ENCODE results near the gene CELA1. TPM values are rescaled to one million over a fixed set of nuclear protein-coding genes. Genes with fewer than 3 reads are reported as not detected.

The CELA1 gene
- total and polyA plus RNA-seq, 10 of the 15 experiments (the other 5 are each of a cell fraction or from before 2014, with no cell fraction given), result not detected

DNA sequence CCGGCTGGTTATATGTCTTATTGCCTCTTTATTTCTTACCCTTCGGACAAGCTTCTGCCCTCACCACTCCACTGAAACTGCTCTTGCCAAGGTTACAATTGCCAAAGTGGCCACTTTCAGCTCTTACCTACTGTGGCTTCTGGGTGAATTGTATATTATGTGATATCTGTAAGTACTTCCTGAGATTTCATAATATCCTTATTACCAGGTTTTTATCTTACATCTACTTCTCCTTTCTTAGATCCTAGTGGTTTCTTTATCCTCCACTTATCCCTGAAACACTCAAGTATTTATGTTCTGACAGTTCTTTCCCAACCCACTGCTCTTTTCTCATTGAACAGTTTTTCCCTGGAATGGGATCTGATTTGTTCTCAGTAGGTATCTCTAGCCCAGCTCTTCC is 10.5 kb downstream of the CELA1 start (continued):
- TF ChIP-seq, protein P1, sequence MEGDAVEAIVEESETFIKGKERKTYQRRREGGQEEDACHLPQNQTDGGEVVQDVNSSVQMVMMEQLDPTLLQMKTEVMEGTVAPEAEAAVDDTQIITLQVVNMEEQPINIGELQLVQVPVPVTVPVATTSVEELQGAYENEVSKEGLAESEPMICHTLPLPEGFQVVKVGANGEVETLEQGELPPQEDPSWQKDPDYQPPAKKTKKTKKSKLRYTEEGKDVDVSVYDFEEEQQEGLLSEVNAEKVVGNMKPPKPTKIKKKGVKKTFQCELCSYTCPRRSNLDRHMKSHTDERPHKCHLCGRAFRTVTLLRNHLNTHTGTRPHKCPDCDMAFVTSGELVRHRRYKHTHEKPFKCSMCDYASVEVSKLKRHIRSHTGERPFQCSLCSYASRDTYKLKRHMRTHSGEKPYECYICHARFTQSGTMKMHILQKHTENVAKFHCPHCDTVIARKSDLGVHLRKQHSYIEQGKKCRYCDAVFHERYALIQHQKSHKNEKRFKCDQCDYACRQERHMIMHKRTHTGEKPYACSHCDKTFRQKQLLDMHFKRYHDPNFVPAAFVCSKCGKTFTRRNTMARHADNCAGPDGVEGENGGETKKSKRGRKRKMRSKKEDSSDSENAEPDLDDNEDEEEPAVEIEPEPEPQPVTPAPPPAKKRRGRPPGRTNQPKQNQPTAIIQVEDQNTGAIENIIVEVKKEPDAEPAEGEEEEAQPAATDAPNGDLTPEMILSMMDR (IDR thresholded peaks at IDR 0.05 in 2 of 3, conservative IDR thresholded peaks at IDR 0.05 in 1 of 3; ENCODE audit: control insufficient read depth in 2 of 3, extremely low read depth in 1 of 3, insufficient read depth in 1 of 3, low read depth in 3 of 3, low read length in 3 of 3), result no peak
- TF ChIP-seq, protein P2, sequence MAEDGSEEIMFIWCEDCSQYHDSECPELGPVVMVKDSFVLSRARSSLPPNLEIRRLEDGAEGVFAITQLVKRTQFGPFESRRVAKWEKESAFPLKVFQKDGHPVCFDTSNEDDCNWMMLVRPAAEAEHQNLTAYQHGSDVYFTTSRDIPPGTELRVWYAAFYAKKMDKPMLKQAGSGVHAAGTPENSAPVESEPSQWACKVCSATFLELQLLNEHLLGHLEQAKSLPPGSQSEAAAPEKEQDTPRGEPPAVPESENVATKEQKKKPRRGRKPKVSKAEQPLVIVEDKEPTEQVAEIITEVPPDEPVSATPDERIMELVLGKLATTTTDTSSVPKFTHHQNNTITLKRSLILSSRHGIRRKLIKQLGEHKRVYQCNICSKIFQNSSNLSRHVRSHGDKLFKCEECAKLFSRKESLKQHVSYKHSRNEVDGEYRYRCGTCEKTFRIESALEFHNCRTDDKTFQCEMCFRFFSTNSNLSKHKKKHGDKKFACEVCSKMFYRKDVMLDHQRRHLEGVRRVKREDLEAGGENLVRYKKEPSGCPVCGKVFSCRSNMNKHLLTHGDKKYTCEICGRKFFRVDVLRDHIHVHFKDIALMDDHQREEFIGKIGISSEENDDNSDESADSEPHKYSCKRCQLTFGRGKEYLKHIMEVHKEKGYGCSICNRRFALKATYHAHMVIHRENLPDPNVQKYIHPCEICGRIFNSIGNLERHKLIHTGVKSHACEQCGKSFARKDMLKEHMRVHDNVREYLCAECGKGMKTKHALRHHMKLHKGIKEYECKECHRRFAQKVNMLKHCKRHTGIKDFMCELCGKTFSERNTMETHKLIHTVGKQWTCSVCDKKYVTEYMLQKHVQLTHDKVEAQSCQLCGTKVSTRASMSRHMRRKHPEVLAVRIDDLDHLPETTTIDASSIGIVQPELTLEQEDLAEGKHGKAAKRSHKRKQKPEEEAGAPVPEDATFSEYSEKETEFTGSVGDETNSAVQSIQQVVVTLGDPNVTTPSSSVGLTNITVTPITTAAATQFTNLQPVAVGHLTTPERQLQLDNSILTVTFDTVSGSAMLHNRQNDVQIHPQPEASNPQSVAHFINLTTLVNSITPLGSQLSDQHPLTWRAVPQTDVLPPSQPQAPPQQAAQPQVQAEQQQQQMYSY (CRISPR knock-in tag; IDR thresholded peaks at IDR 0.05), result no peak
- TF ChIP-seq PAX5 (IDR thresholded peaks at IDR 0.05; ENCODE audit: borderline replicate concordance, low read depth, low read length) (no peak), CREM (IDR thresholded peaks at IDR 0.05; ENCODE audit: low read depth) (no peak), CEBPB (IDR thresholded peaks at IDR 0.05; ENCODE audit: borderline replicate concordance in 1 of 2, low read depth in 2 of 2, low read length in 2 of 2) (no peak)

DNA sequence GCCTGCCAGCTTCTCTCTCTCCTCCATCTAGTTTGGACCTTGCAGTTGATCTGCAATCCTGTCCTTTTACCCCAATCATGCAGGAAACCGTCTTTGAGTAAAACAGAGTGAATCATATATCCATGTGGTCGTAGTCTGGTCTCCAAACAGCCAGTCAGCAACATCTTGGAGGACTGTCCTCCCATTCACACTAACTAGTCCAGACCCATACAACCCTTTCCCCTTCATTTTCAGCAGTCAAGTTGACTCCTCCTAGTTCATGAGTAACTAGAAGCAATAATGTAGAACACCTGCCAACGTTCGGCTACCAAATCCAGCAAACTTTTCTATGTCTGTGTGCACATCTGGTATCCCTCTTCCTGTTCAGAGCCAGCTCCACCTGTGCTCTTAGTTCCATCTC is 11.7 kb downstream of the CELA1 start:
- no peak overlapping the region for H2AFZ ChIP-seq (ENCODE audit: control insufficient read depth, low read depth, low read length)
- no peaks in the 10 kb centered on the region for H3K27me3 ChIP-seq (replicated peaks in 1 of 2; ENCODE audit: control insufficient read depth in 2 of 2, insufficient read depth in 2 of 2, low read length in 1 of 2)
- H3K9ac ChIP-seq (ENCODE audit: control insufficient read depth, insufficient read depth, low read length), result no peak overlapping the region
- RAD21 ChIA-PET (ENCODE audit: unreplicated experiment), result interaction anchor here (1.1 kb wide), 1 partner anchor 14 kb away, joined by 3 read pairs; no protein-coding TSS in a partner anchor
- H3K36me3 ChIP-seq (ENCODE audit: control insufficient read depth in 2 of 2, insufficient read depth in 2 of 2, low read length in 1 of 2), result no peaks in the 10 kb centered on the region
- intact Hi-C loops (cut with micrococcal nuclease; ENCODE audit: unreplicated experiment) (no loop called here), in situ Hi-C loops (cut with MboI) (no loop called here)
- no peaks in the 10 kb centered on the region for H3K9me3 ChIP-seq (replicated peaks; ENCODE audit: control insufficient read depth, insufficient read depth, low read length)
- SMC1A ChIA-PET (ENCODE audit: uncharacterized antibody, unreplicated experiment), result no interaction called here
- TF ChIP-seq, protein P3, sequence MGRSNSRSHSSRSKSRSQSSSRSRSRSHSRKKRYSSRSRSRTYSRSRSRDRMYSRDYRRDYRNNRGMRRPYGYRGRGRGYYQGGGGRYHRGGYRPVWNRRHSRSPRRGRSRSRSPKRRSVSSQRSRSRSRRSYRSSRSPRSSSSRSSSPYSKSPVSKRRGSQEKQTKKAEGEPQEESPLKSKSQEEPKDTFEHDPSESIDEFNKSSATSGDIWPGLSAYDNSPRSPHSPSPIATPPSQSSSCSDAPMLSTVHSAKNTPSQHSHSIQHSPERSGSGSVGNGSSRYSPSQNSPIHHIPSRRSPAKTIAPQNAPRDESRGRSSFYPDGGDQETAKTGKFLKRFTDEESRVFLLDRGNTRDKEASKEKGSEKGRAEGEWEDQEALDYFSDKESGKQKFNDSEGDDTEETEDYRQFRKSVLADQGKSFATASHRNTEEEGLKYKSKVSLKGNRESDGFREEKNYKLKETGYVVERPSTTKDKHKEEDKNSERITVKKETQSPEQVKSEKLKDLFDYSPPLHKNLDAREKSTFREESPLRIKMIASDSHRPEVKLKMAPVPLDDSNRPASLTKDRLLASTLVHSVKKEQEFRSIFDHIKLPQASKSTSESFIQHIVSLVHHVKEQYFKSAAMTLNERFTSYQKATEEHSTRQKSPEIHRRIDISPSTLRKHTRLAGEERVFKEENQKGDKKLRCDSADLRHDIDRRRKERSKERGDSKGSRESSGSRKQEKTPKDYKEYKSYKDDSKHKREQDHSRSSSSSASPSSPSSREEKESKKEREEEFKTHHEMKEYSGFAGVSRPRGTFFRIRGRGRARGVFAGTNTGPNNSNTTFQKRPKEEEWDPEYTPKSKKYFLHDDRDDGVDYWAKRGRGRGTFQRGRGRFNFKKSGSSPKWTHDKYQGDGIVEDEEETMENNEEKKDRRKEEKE (IDR thresholded peaks at IDR 0.05), result no peak
- ATAC-seq (no peak), FAIRE-seq (no peak), DNase-seq (ENCODE audit: low read depth, low spot score) (no peak)
- no peaks in the 10 kb centered on the region for H3K79me2 ChIP-seq (ENCODE audit: control insufficient read depth, insufficient read depth, low read length)
- CTCF ChIA-PET, result no interaction called here
- no peak overlapping the region for H3K4me2 ChIP-seq (ENCODE audit: control insufficient read depth, insufficient read depth)
- no peaks in the 10 kb centered on the region for H4K20me1 ChIP-seq (ENCODE audit: control insufficient read depth, insufficient read depth)
- H3K4me3 ChIP-seq, result no peak overlapping the region
- peaks cover 5% of the 10 kb centered on the region for H3K4me1 ChIP-seq (ENCODE audit: control insufficient read depth, insufficient read depth, low read length)
- POLR2A ChIA-PET, result interaction anchor here (0.6 kb wide), 1 partner anchor 519 kb away, joined by 3 read pairs; no protein-coding TSS in a partner anchor
- H3K27ac ChIP-seq (ENCODE audit: control insufficient read depth, insufficient read depth), result no peak overlapping the region
- BruUV-seq (replicated peaks), result no TSS peak
- 81% methylated on average over 4 of the region's 4 CpGs for WGBS (ENCODE audit: insufficient coverage, insufficient replicate concordance, low lambda C conversion rate, missing lambda C conversion rate)
